Measurements from ENCODE around the gene RHEBL1.

GRCh38 chr12:49026678-49027480 is 42.9 kb downstream of the RHEBL1 start:
- no peak for TF ChIP-seq POLR2A (IDR thresholded peaks at IDR 0.05)
- no peak for TF ChIP-seq CTCF (IDR thresholded peaks at IDR 0.05 in 4 of 5, conservative IDR thresholded peaks at IDR 0.05 in 1 of 5)

All from gastrocnemius medialis (tissue), 4 donors.